ENCODE measurements around the gene CCDC27.

CCDC27 gene

GRCh38 chr1:3714814-3715213 is 37.4 kb upstream of the CCDC27 start:
- Histone ChIP-seq H3K9me3 (ENCODE audit: control insufficient read depth, insufficient read depth, low read length) (no peaks in the 10 kb centered on the region), H3K4me2 (ENCODE audit: low read length) (no peak overlapping the region), H3K4me3 (ENCODE audit: low read length) (no peak overlapping the region), H4K20me1 (ENCODE audit: control insufficient read depth, insufficient read depth, low read depth, low read length) (peaks cover 9% of the 10 kb centered on the region; the same call in 1 of the 2 replicates), H3K27ac (ENCODE audit: low read depth, low read length) (no peak overlapping the region), H3F3A (ENCODE audit: control insufficient read depth, insufficient read depth) (no peaks in the 10 kb centered on the region), H3K4me1 (ENCODE audit: control insufficient read depth, low read length) (peaks cover 23% of the 10 kb centered on the region), H3K27me3 (ENCODE audit: control insufficient read depth, low read length) (no peaks in the 10 kb centered on the region), H3K36me3 (ENCODE audit: control insufficient read depth, low read length) (no peaks in the 10 kb centered on the region), H3K79me2 (ENCODE audit: control insufficient read depth, low read length) (no peaks in the 10 kb centered on the region), H3K9me2 (replicated peaks; ENCODE audit: control insufficient read depth, low read length) (no peaks in the 10 kb centered on the region)
- TF ChIP-seq, protein P1, sequence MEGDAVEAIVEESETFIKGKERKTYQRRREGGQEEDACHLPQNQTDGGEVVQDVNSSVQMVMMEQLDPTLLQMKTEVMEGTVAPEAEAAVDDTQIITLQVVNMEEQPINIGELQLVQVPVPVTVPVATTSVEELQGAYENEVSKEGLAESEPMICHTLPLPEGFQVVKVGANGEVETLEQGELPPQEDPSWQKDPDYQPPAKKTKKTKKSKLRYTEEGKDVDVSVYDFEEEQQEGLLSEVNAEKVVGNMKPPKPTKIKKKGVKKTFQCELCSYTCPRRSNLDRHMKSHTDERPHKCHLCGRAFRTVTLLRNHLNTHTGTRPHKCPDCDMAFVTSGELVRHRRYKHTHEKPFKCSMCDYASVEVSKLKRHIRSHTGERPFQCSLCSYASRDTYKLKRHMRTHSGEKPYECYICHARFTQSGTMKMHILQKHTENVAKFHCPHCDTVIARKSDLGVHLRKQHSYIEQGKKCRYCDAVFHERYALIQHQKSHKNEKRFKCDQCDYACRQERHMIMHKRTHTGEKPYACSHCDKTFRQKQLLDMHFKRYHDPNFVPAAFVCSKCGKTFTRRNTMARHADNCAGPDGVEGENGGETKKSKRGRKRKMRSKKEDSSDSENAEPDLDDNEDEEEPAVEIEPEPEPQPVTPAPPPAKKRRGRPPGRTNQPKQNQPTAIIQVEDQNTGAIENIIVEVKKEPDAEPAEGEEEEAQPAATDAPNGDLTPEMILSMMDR (IDR thresholded peaks at IDR 0.05; ENCODE audit: low read depth, low read length, poor library complexity, severe bottlenecking): no peak
- TF ChIP-seq EZH2phosphoT487 (IDR thresholded peaks at IDR 0.05; ENCODE audit: borderline replicate concordance, low read length): no peak

DNA sequence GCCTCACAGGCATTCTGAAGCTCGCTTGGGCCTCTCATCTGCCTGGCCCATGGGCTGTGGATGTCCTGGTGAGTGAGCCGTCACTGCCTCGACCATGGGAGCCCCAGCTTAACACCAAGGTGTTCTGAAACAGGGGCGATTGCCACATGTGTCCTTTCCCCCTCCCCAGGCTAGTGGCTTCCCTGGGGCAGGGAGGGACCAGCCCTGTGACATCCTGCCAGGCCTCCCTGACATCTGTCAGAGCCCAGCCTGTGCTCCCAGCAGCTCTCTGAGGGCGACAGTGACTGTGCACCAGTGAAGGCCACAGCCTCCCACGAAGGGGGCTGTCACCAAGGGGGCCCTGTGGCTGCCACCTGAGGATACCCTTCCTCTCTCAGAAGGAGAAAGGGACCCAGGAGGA is 35.9 kb upstream of the CCDC27 start:
- peaks cover 32% of the 10 kb centered on the region for H3K4me1 ChIP-seq (ENCODE audit: control insufficient read depth, low read length)
- no peaks in the 10 kb centered on the region for H3K9me3 ChIP-seq (ENCODE audit: control insufficient read depth, insufficient read depth, low read length)
- no peaks in the 10 kb centered on the region for H3K27me3 ChIP-seq (ENCODE audit: control insufficient read depth, low read length)
- H3K9me2 ChIP-seq (replicated peaks; ENCODE audit: control insufficient read depth, low read length): no peaks in the 10 kb centered on the region
- H4K20me1 ChIP-seq (ENCODE audit: control insufficient read depth, insufficient read depth, low read depth, low read length): peaks cover 9% of the 10 kb centered on the region; the same call in 1 of the 2 replicates
- H3F3A ChIP-seq (ENCODE audit: control insufficient read depth, insufficient read depth): no peaks in the 10 kb centered on the region
- no peak overlapping the region for H3K4me3 ChIP-seq (ENCODE audit: low read length)
- no peaks in the 10 kb centered on the region for H3K79me2 ChIP-seq (ENCODE audit: control insufficient read depth, low read length)
- TF ChIP-seq, protein P1 (IDR thresholded peaks at IDR 0.05; ENCODE audit: low read depth, low read length, poor library complexity, severe bottlenecking): no peak
- TF ChIP-seq EZH2phosphoT487 (IDR thresholded peaks at IDR 0.05; ENCODE audit: borderline replicate concordance, low read length): no peak
- H3K4me2 ChIP-seq (ENCODE audit: low read length): no peak overlapping the region
- no peaks in the 10 kb centered on the region for H3K36me3 ChIP-seq (ENCODE audit: control insufficient read depth, low read length)
- no peak overlapping the region for H3K27ac ChIP-seq (ENCODE audit: low read depth, low read length)

DNA sequence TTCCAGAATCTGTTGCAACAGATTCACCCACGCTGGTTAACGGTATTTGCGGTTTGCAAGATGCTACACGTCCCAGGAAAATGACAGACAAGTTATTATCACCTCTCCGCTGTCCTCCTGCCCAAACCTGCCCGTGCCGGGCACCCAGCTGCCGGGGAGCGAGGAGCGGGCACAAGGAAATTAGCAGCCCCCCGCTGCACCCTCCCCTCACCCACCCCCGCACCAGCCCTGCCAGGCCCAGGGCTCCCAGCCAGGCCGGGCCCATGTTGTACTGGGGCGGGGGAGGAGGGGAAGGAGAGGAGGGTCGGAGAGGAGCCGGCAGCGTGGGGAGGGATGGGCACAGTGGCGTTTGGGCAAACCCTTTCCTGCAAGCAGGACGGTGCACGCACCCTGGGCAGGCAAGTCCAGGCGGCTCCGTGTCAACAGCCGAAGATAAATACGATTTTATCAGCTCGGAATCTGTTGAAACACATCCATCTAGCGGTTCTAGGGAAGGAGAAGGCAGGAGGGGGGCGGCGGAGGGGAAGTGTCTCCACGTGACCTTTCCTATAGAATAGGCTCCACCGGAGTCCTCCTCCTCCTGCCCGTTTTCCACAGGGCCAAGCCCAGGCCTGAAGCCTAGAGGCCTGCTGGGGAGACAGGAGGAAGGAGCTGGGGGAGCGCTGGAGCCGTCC is 35.1 kb upstream of the CCDC27 start:
- TF ChIP-seq, protein P1 (IDR thresholded peaks at IDR 0.05; ENCODE audit: low read depth, low read length, poor library complexity, severe bottlenecking): no peak
- no peak for TF ChIP-seq EZH2phosphoT487 (IDR thresholded peaks at IDR 0.05; ENCODE audit: borderline replicate concordance, low read length)
- Histone ChIP-seq H3K27me3 (ENCODE audit: control insufficient read depth, low read length) (no peaks in the 10 kb centered on the region), H3K4me2 (ENCODE audit: low read length) (no peak overlapping the region), H3K79me2 (ENCODE audit: control insufficient read depth, low read length) (no peaks in the 10 kb centered on the region), H3K9me2 (replicated peaks; ENCODE audit: control insufficient read depth, low read length) (no peaks in the 10 kb centered on the region), H3K4me3 (ENCODE audit: low read length) (no peak overlapping the region), H4K20me1 (ENCODE audit: control insufficient read depth, insufficient read depth, low read depth, low read length) (peaks cover 9% of the 10 kb centered on the region; the same call in 1 of the 2 replicates), H3F3A (ENCODE audit: control insufficient read depth, insufficient read depth) (no peaks in the 10 kb centered on the region), H3K27ac (ENCODE audit: low read depth, low read length) (no peak overlapping the region), H3K4me1 (ENCODE audit: control insufficient read depth, low read length) (peaks cover 32% of the 10 kb centered on the region), H3K9me3 (ENCODE audit: control insufficient read depth, insufficient read depth, low read length) (no peaks in the 10 kb centered on the region), H3K36me3 (ENCODE audit: control insufficient read depth, low read length) (no peaks in the 10 kb centered on the region)

Measured in DOHH2 (cell line).